ENCODE results near the gene PEAK1.

The PEAK1 gene

DNA sequence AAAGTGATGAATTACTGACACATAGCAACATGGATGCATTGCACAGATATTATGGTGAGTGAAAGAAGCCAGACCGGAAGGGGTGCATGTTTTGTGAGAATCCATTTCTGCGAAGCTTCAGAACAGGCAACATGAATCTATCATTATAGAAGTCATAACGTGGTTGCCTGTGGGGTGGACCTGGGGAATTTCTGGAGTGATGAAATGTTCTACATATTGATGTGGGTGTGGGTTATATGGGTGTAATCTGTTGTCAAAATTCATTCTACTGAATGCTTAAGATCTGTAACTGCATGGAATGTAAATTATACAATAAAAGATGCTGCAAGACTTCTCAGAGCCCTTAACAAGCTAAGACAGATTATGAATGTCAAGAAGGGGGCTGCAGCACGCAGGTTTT, 323.8 kb downstream of the PEAK1 start:
- Histone ChIP-seq H3K4ac (ENCODE audit: low read length) (no peak overlapping the region), H3K23ac (ENCODE audit: low read depth, low read length, poor library complexity) (no peak overlapping the region), H2BK15ac (ENCODE audit: low read length) (no peak overlapping the region), H4K8ac (ENCODE audit: low read depth, low read length) (no peak overlapping the region), H3K79me1 (ENCODE audit: low read depth, low read length) (no peaks in the 10 kb centered on the region), H3K4me3 (ENCODE audit: low read length in 2 of 2) (no peak overlapping the region), H3K27ac (replicated peaks; ENCODE audit: low read length) (no peak overlapping the region), H3K27me3 (ENCODE audit: control insufficient read depth in 3 of 3, insufficient read depth in 3 of 3, low read depth in 1 of 3, low read length in 3 of 3) (no peaks in the 10 kb centered on the region), H3K14ac (ENCODE audit: low read length) (no peak overlapping the region), H4K91ac (ENCODE audit: low read depth, low read length, poor library complexity) (no peak overlapping the region), H2AK5ac (ENCODE audit: low read depth, low read length) (no peak overlapping the region), H3K9me3 (replicated peaks in 1 of 2; ENCODE audit: control insufficient read depth in 2 of 2, insufficient read depth in 1 of 2, low read depth in 1 of 2, low read length in 2 of 2) (no peaks in the 10 kb centered on the region), H3K4me1 (ENCODE audit: control insufficient read depth in 2 of 2, insufficient read depth in 1 of 2, low read depth in 1 of 2, low read length in 2 of 2) (peaks cover 0 to 6% of the 10 kb centered on the region in 2 donors), H3K4me2 (ENCODE audit: insufficient read depth, low read length, poor library complexity, severe bottlenecking) (no peak overlapping the region), H2BK12ac (ENCODE audit: low read length) (no peak overlapping the region), H2AFZ (ENCODE audit: low read length) (no peak overlapping the region), H2BK120ac (ENCODE audit: low read depth, low read length) (no peak overlapping the region), H2BK5ac (ENCODE audit: low read length) (no peak overlapping the region), H3K18ac (ENCODE audit: low read length) (no peak overlapping the region), H3K36me3 (replicated peaks in 1 of 2; ENCODE audit: control insufficient read depth in 2 of 2, insufficient read depth in 2 of 2, low read length in 2 of 2) (no peaks in the 10 kb centered on the region), H3K9ac (ENCODE audit: low read depth, low read length, poor library complexity) (no peak overlapping the region)
- DNase-seq (ENCODE audit: low spot score) = no peak
- no CpG with 5 or more reads among the region's 4 CpGs for WGBS, 2 donors (ENCODE audit: extremely low coverage in 2 of 2, insufficient read length in 2 of 2, insufficient replicate concordance in 1 of 2)

GRCh38 chr15:77094397-77095030, 325.4 kb downstream of the PEAK1 start:
- no peak overlapping the region for H2BK15ac ChIP-seq (ENCODE audit: low read length)
- H3K79me1 ChIP-seq (ENCODE audit: low read depth, low read length) = no peaks in the 10 kb centered on the region

GRCh38 chr15:77093436-77093835, 326.5 kb downstream of the PEAK1 start:
- Histone ChIP-seq H2AFZ (ENCODE audit: low read length) (no peak overlapping the region), H3K23ac (ENCODE audit: low read depth, low read length, poor library complexity) (no peak overlapping the region)

More at GRCh38 chr15:77094397-77095030, 325.4 kb downstream of the PEAK1 start:
- Histone ChIP-seq H3K4me1 (ENCODE audit: control insufficient read depth in 2 of 2, insufficient read depth in 1 of 2, low read depth in 1 of 2, low read length in 2 of 2) (peaks cover 0 to 3% of the 10 kb centered on the region in 2 donors), H2BK12ac (ENCODE audit: low read length) (no peak overlapping the region), H3K36me3 (replicated peaks in 1 of 2; ENCODE audit: control insufficient read depth in 2 of 2, insufficient read depth in 2 of 2, low read length in 2 of 2) (no peaks in the 10 kb centered on the region), H3K9ac (ENCODE audit: low read depth, low read length, poor library complexity) (no peak overlapping the region), H2BK5ac (ENCODE audit: low read length) (no peak overlapping the region), H2AFZ (ENCODE audit: low read length) (no peak overlapping the region), H3K4me2 (ENCODE audit: insufficient read depth, low read length, poor library complexity, severe bottlenecking) (no peak overlapping the region), H3K4me3 (ENCODE audit: low read length in 2 of 2) (no peak overlapping the region), H4K91ac (ENCODE audit: low read depth, low read length, poor library complexity) (no peak overlapping the region), H3K9me3 (replicated peaks in 1 of 2; ENCODE audit: control insufficient read depth in 2 of 2, insufficient read depth in 1 of 2, low read depth in 1 of 2, low read length in 2 of 2) (no peaks in the 10 kb centered on the region), H3K4ac (ENCODE audit: low read length) (no peak overlapping the region), H2BK120ac (ENCODE audit: low read depth, low read length) (no peak overlapping the region), H3K27ac (replicated peaks; ENCODE audit: low read length) (no peak overlapping the region), H3K23ac (ENCODE audit: low read depth, low read length, poor library complexity) (no peak overlapping the region), H4K8ac (ENCODE audit: low read depth, low read length) (no peak overlapping the region), H3K27me3 (ENCODE audit: control insufficient read depth in 3 of 3, insufficient read depth in 3 of 3, low read depth in 1 of 3, low read length in 3 of 3) (no peaks in the 10 kb centered on the region), H2AK5ac (ENCODE audit: low read depth, low read length) (no peak overlapping the region), H3K18ac (ENCODE audit: low read length) (no peak overlapping the region), H3K14ac (ENCODE audit: low read length) (no peak overlapping the region)
- no CpG with 5 or more reads among the region's 11 CpGs for WGBS, 2 donors (ENCODE audit: extremely low coverage in 2 of 2, insufficient read length in 2 of 2, insufficient replicate concordance in 1 of 2)
- DNase-seq (ENCODE audit: low spot score) = no peak

GRCh38 chr15:77091097-77091496, 328.8 kb downstream of the PEAK1 start:
- no peaks in the 10 kb centered on the region for H3K36me3 ChIP-seq (replicated peaks in 1 of 2; ENCODE audit: control insufficient read depth in 2 of 2, insufficient read depth in 2 of 2, low read length in 2 of 2)
- no peaks in the 10 kb centered on the region for H3K4me1 ChIP-seq (ENCODE audit: control insufficient read depth in 2 of 2, insufficient read depth in 1 of 2, low read depth in 1 of 2, low read length in 2 of 2)
- H2BK12ac ChIP-seq (ENCODE audit: low read length) = no peak overlapping the region
- H3K4me2 ChIP-seq (ENCODE audit: insufficient read depth, low read length, poor library complexity, severe bottlenecking) = no peak overlapping the region
- no peak overlapping the region for H3K4ac ChIP-seq (ENCODE audit: low read length)
- no peak for DNase-seq (ENCODE audit: low spot score)
- no peak overlapping the region for H2BK5ac ChIP-seq (ENCODE audit: low read length)
- no peak overlapping the region for H2BK120ac ChIP-seq (ENCODE audit: low read depth, low read length)
- H3K23ac ChIP-seq (ENCODE audit: low read depth, low read length, poor library complexity) = no peak overlapping the region
- H4K8ac ChIP-seq (ENCODE audit: low read depth, low read length) = no peak overlapping the region
- H3K27me3 ChIP-seq (ENCODE audit: control insufficient read depth in 3 of 3, insufficient read depth in 3 of 3, low read depth in 1 of 3, low read length in 3 of 3) = peaks cover 0 to 3% (median 0%) of the 10 kb centered on the region in 3 experiments
- H2AK5ac ChIP-seq (ENCODE audit: low read depth, low read length) = no peak overlapping the region
- WGBS, 2 donors (ENCODE audit: extremely low coverage in 2 of 2, insufficient read length in 2 of 2, insufficient replicate concordance in 1 of 2) = no CpG with 5 or more reads among the region's 2 CpGs
- no peak overlapping the region for H3K9ac ChIP-seq (ENCODE audit: low read depth, low read length, poor library complexity)
- H3K9me3 ChIP-seq (replicated peaks in 1 of 2; ENCODE audit: control insufficient read depth in 2 of 2, insufficient read depth in 1 of 2, low read depth in 1 of 2, low read length in 2 of 2) = no peaks in the 10 kb centered on the region
- no peak overlapping the region for H4K91ac ChIP-seq (ENCODE audit: low read depth, low read length, poor library complexity)
- no peak overlapping the region for H3K14ac ChIP-seq (ENCODE audit: low read length)
- H2BK15ac ChIP-seq (ENCODE audit: low read length) = no peak overlapping the region
- H3K18ac ChIP-seq (ENCODE audit: low read length) = no peak overlapping the region
- no peak overlapping the region for H3K4me3 ChIP-seq (ENCODE audit: low read length in 2 of 2)
- no peak overlapping the region for H2AFZ ChIP-seq (ENCODE audit: low read length)
- H3K27ac ChIP-seq (replicated peaks; ENCODE audit: low read length) = no peak overlapping the region
- H3K79me1 ChIP-seq (ENCODE audit: low read depth, low read length) = no peaks in the 10 kb centered on the region

More at GRCh38 chr15:77093436-77093835, 326.5 kb downstream of the PEAK1 start:
- peaks cover 0 to 1% (median 0%) of the 10 kb centered on the region in 3 experiments for H3K27me3 ChIP-seq (ENCODE audit: control insufficient read depth in 3 of 3, insufficient read depth in 3 of 3, low read depth in 1 of 3, low read length in 3 of 3)
- H3K14ac ChIP-seq (ENCODE audit: low read length) = no peak overlapping the region
- no peak overlapping the region for H3K4ac ChIP-seq (ENCODE audit: low read length)
- H4K91ac ChIP-seq (ENCODE audit: low read depth, low read length, poor library complexity) = no peak overlapping the region
- no peak overlapping the region for H3K4me2 ChIP-seq (ENCODE audit: insufficient read depth, low read length, poor library complexity, severe bottlenecking)
- no peaks in the 10 kb centered on the region for H3K9me3 ChIP-seq (replicated peaks in 1 of 2; ENCODE audit: control insufficient read depth in 2 of 2, insufficient read depth in 1 of 2, low read depth in 1 of 2, low read length in 2 of 2)
- no peak overlapping the region for H2BK120ac ChIP-seq (ENCODE audit: low read depth, low read length)
- no peak overlapping the region for H3K9ac ChIP-seq (ENCODE audit: low read depth, low read length, poor library complexity)
- no peak overlapping the region for H4K8ac ChIP-seq (ENCODE audit: low read depth, low read length)
- H3K18ac ChIP-seq (ENCODE audit: low read length) = no peak overlapping the region
- no peak overlapping the region for H2AK5ac ChIP-seq (ENCODE audit: low read depth, low read length)
- WGBS, 2 donors (ENCODE audit: extremely low coverage in 2 of 2, insufficient read length in 2 of 2, insufficient replicate concordance in 1 of 2) = no CpG with 5 or more reads among the region's 1 CpG
- H3K36me3 ChIP-seq (replicated peaks in 1 of 2; ENCODE audit: control insufficient read depth in 2 of 2, insufficient read depth in 2 of 2, low read length in 2 of 2) = no peaks in the 10 kb centered on the region
- DNase-seq (ENCODE audit: low spot score) = no peak
- no peak overlapping the region for H3K4me3 ChIP-seq (ENCODE audit: low read length in 2 of 2)
- H3K4me1 ChIP-seq (ENCODE audit: control insufficient read depth in 2 of 2, insufficient read depth in 1 of 2, low read depth in 1 of 2, low read length in 2 of 2) = peaks cover 0 to 3% of the 10 kb centered on the region in 2 donors
- no peak overlapping the region for H2BK12ac ChIP-seq (ENCODE audit: low read length)
- H2BK5ac ChIP-seq (ENCODE audit: low read length) = no peak overlapping the region
- no peaks in the 10 kb centered on the region for H3K79me1 ChIP-seq (ENCODE audit: low read depth, low read length)
- no peak overlapping the region for H3K27ac ChIP-seq (replicated peaks; ENCODE audit: low read length)
- H2BK15ac ChIP-seq (ENCODE audit: low read length) = no peak overlapping the region
